Stimulated activated CD4-positive, alpha-beta T cell treated with anti-CD3 and anti-CD28 coated beads, TNF-alpha, amount 100 ng/mL, for 48 hours (primary cell): ENCODE results near the gene CXorf66.
"Not testable (repeated sequence)": the region's sequence is repeated elsewhere in the genome, so short reads cannot be mapped to it uniquely, and the experiment has no call there.

ENCODE experiments used
- DNase-seq, 3 donors: peaks; one replicate each; pipeline ENCODE4 v3.0.0-alpha.2; 2020; ENCODE audit warnings: low read depth in 3 of 3

CXorf66 gene

GRCh38 chrX:139924696-139925095, 40.6 kb downstream of the CXorf66 start:
- DNase-seq, result no peak

GRCh38 chrX:139924069-139924695, 41.1 kb downstream of the CXorf66 start:
- DNase-seq, result no peak

GRCh38 chrX:139921142-139921541, 44.2 kb downstream of the CXorf66 start:
- DNase-seq, result not testable (repeated sequence)

GRCh38 chrX:139920316-139920715, 45.0 kb downstream of the CXorf66 start:
- DNase-seq, result no peak

GRCh38 chrX:139914421-139914820, 50.9 kb downstream of the CXorf66 start:
- no peak for DNase-seq

- DNase-seq, result no peak
Measured at GRCh38 chrX:139909712-139910111, 55.6 kb downstream of the CXorf66 start.

GRCh38 chrX:139907078-139907477, 58.2 kb downstream of the CXorf66 start:
- no peak for DNase-seq

- no peak for DNase-seq
Measured at GRCh38 chrX:139905743-139906142, 59.6 kb downstream of the CXorf66 start.
